ENCODE measurements around the gene CDH13. TPM values are rescaled to one million over a fixed set of nuclear protein-coding genes. Genes with fewer than 3 reads are reported as not detected.

Gene CDH13
- total and polyA plus RNA-seq, 8 donors, result 0.12 to 21.4 (median 1.7) TPM; not detected in 1

DNA sequence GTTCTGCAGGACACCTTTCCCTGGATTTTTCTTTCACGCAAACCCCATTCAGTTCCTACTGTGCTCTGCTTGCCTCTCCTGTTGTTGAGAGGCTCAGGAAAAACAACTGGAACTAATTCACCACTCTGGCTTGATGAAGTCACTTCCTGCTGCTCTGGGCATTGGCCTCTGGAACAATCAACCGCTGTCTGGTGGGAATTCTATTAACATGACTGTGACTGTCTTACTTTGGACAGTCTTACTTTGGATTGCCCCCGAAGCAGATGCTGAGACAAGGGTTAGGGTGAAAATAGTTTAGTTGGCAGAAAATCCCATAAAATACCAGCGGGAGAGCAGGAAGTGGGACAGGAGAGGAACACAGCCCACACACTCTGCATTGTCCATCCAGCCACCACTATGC lies 1091.0 kb downstream of the CDH13 start:
- Histone ChIP-seq H3K36me3 (no peaks in the 10 kb centered on the region), H3K4me3 (no peak overlapping the region), H3K27me3 (no peaks in the 10 kb centered on the region), H3K27ac (no peak overlapping the region), H3K4me1 (peaks cover 0 to 15% (median 4%) of the 10 kb centered on the region in 4 donors), H3K9me3 (no peaks in the 10 kb centered on the region)
- TF ChIP-seq, protein P1, sequence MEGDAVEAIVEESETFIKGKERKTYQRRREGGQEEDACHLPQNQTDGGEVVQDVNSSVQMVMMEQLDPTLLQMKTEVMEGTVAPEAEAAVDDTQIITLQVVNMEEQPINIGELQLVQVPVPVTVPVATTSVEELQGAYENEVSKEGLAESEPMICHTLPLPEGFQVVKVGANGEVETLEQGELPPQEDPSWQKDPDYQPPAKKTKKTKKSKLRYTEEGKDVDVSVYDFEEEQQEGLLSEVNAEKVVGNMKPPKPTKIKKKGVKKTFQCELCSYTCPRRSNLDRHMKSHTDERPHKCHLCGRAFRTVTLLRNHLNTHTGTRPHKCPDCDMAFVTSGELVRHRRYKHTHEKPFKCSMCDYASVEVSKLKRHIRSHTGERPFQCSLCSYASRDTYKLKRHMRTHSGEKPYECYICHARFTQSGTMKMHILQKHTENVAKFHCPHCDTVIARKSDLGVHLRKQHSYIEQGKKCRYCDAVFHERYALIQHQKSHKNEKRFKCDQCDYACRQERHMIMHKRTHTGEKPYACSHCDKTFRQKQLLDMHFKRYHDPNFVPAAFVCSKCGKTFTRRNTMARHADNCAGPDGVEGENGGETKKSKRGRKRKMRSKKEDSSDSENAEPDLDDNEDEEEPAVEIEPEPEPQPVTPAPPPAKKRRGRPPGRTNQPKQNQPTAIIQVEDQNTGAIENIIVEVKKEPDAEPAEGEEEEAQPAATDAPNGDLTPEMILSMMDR (IDR thresholded peaks at IDR 0.05), result no peak
- no peak for TF ChIP-seq POLR2A (IDR thresholded peaks at IDR 0.05)
- TF ChIP-seq POLR2AphosphoS5 (IDR thresholded peaks at IDR 0.05), result no peak
- TF ChIP-seq EP300 (IDR thresholded peaks at IDR 0.05), result no peak
- intact Hi-C loops (cut with DNase I; ENCODE audit: low total_unique reads), result no loop called here
- DNase-seq, result peak in 1 of 2 donors; percentile 20
- WGBS, 5 donors, result 60 to 79% (median 75%) methylated on average over 4 of the region's 4 CpGs

DNA sequence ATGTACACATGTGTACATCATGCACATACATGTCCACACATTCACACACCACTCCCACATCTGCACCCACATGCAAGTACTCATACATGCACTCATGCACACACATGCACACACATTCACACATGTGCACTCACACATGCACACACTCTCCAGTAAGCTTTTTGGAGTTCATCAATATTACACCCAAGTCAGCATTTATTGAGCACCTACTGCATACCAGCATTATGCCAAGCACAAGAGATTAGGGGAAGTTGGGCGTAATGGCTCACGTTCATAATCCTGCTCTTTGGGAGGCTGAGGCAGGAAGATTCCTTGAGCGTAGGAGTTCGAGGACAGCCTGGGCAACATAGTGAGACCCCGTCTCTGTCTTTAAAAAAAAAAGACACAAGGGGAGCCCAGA lies 1093.4 kb downstream of the CDH13 start:
- TF ChIP-seq POLR2A (IDR thresholded peaks at IDR 0.05) (no peak), EP300 (IDR thresholded peaks at IDR 0.05) (no peak), POLR2AphosphoS5 (IDR thresholded peaks at IDR 0.05) (no peak)
- TF ChIP-seq, protein P1 (IDR thresholded peaks at IDR 0.05), result no peak
- H3K36me3 ChIP-seq, result no peaks in the 10 kb centered on the region
- no peak for DNase-seq
- H3K27ac ChIP-seq, result no peak overlapping the region
- peaks cover 0 to 7% (median 3%) of the 10 kb centered on the region in 4 donors for H3K4me1 ChIP-seq
- no peaks in the 10 kb centered on the region for H3K9me3 ChIP-seq
- intact Hi-C loops (cut with DNase I; ENCODE audit: low total_unique reads), result no loop called here
- no peaks in the 10 kb centered on the region for H3K27me3 ChIP-seq
- 90 to 96% (median 92%) methylated on average over 5 of the region's 5 CpGs for WGBS, 5 donors
- no peak overlapping the region for H3K4me3 ChIP-seq

GRCh38 chr16:83720981-83721380 lies 1094.2 kb downstream of the CDH13 start:
- Histone ChIP-seq H3K27me3 (no peaks in the 10 kb centered on the region), H3K4me3 (no peak overlapping the region), H3K27ac (no peak overlapping the region), H3K36me3 (no peaks in the 10 kb centered on the region), H3K9me3 (no peaks in the 10 kb centered on the region), H3K4me1 (no peaks in the 10 kb centered on the region)
- 70 to 94% (median 89%) methylated on average over 4 of the region's 4 CpGs for WGBS, 5 donors
- intact Hi-C loops (cut with DNase I; ENCODE audit: low total_unique reads), result no loop called here
- no peak for DNase-seq
- TF ChIP-seq POLR2A (IDR thresholded peaks at IDR 0.05), result no peak
- TF ChIP-seq, protein P1 (IDR thresholded peaks at IDR 0.05), result no peak
- TF ChIP-seq POLR2AphosphoS5 (IDR thresholded peaks at IDR 0.05), result no peak
- no peak for TF ChIP-seq EP300 (IDR thresholded peaks at IDR 0.05)

DNA sequence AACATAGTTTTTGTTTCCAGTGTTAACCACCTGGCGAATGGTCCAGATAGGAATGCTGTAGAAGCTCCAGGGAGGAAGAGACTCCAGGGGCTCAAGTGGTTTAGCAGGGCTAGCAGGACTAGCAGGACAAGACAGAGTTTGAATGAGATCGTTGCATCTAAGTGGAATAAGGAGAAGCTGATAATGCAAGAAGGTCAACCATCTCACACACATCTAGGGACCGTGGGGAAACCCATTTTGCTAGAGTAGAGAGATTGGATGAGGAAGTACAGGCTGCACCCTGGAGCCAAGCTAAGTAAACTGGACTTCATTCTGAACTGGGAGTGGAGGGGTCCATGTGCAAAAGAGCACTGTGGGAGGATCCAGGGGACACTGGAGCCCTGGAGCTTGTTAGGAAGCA lies 1094.9 kb downstream of the CDH13 start:
- H3K36me3 ChIP-seq, result no peaks in the 10 kb centered on the region
- no peak for DNase-seq
- WGBS, 5 donors, result 60 to 75% (median 69%) methylated on average over 3 of the region's 3 CpGs
- no peaks in the 10 kb centered on the region for H3K4me1 ChIP-seq
- no peak overlapping the region for H3K27ac ChIP-seq
- TF ChIP-seq, protein P1 (IDR thresholded peaks at IDR 0.05), result no peak
- TF ChIP-seq EP300 (IDR thresholded peaks at IDR 0.05), result no peak
- TF ChIP-seq POLR2A (IDR thresholded peaks at IDR 0.05), result no peak
- TF ChIP-seq POLR2AphosphoS5 (IDR thresholded peaks at IDR 0.05), result no peak
- no peak overlapping the region for H3K4me3 ChIP-seq
- no peaks in the 10 kb centered on the region for H3K27me3 ChIP-seq
- intact Hi-C loops (cut with DNase I; ENCODE audit: low total_unique reads), result no loop called here
- H3K9me3 ChIP-seq, result no peaks in the 10 kb centered on the region
